ENCODE data around the gene LAMC2. TPM values are rescaled to one million over a fixed set of nuclear protein-coding genes. Genes with fewer than 3 reads are reported as not detected.

The LAMC2 gene
- total RNA-seq, 2 donors from 2014 or later: 1.2 TPM; not detected in 1

- H3K27me3 Mint-ChIP-seq (ENCODE audit: low read depth): no peaks in the 10 kb centered on the region
- H3K9me3 Mint-ChIP-seq: no peaks in the 10 kb centered on the region
- H3K4me3 Mint-ChIP-seq: no peak overlapping the region
- no peaks in the 10 kb centered on the region for H3K4me1 Mint-ChIP-seq (ENCODE audit: low read depth)
- no peak overlapping the region for H3K27ac Mint-ChIP-seq
- DNase-seq (no peak), ATAC-seq (replicated peaks in 1 of 2) (no peak)
- H3K36me3 Mint-ChIP-seq (ENCODE audit: insufficient read depth in 2 of 2): no peaks in the 10 kb centered on the region
These were observed 19.2 kb downstream of the LAMC2 start for GRCh38 chr1:183205196-183205781.

GRCh38 chr1:183206538-183207122, 20.6 kb downstream of the LAMC2 start:
- ATAC-seq (replicated peaks in 1 of 2) (no peak), DNase-seq (no peak)
- no peaks in the 10 kb centered on the region for H3K36me3 Mint-ChIP-seq (ENCODE audit: insufficient read depth in 2 of 2)
- no peaks in the 10 kb centered on the region for H3K27me3 Mint-ChIP-seq (ENCODE audit: low read depth)
- no peak overlapping the region for H3K4me3 Mint-ChIP-seq
- H3K9me3 Mint-ChIP-seq: no peaks in the 10 kb centered on the region
- no peak overlapping the region for H3K27ac Mint-ChIP-seq
- no peaks in the 10 kb centered on the region for H3K4me1 Mint-ChIP-seq (ENCODE audit: low read depth)

GRCh38 chr1:183209533-183210158, 23.6 kb downstream of the LAMC2 start:
- no peaks in the 10 kb centered on the region for H3K36me3 Mint-ChIP-seq (ENCODE audit: insufficient read depth in 2 of 2)
- H3K4me1 Mint-ChIP-seq (ENCODE audit: low read depth): no peaks in the 10 kb centered on the region
- no peak overlapping the region for H3K4me3 Mint-ChIP-seq
- peak; percentile 9 to 14 for DNase-seq
- peak; percentile 87 to 93 for ATAC-seq (replicated peaks in 1 of 2)
- H3K27ac Mint-ChIP-seq: no peak overlapping the region
- H3K9me3 Mint-ChIP-seq: no peaks in the 10 kb centered on the region
- peaks cover 19% of the 10 kb centered on the region for H3K27me3 Mint-ChIP-seq (ENCODE audit: low read depth)

GRCh38 chr1:183210681-183211080, 24.6 kb downstream of the LAMC2 start:
- H3K27ac Mint-ChIP-seq: no peak overlapping the region
- no peak overlapping the region for H3K4me3 Mint-ChIP-seq
- no peaks in the 10 kb centered on the region for H3K9me3 Mint-ChIP-seq
- H3K27me3 Mint-ChIP-seq (ENCODE audit: low read depth): peaks cover 20% of the 10 kb centered on the region
- no peaks in the 10 kb centered on the region for H3K4me1 Mint-ChIP-seq (ENCODE audit: low read depth)
- no peak for DNase-seq
- no peaks in the 10 kb centered on the region for H3K36me3 Mint-ChIP-seq (ENCODE audit: insufficient read depth in 2 of 2)
- ATAC-seq (replicated peaks in 1 of 2): no peak

- H3K36me3 Mint-ChIP-seq (ENCODE audit: insufficient read depth in 2 of 2): no peaks in the 10 kb centered on the region
- H3K4me3 Mint-ChIP-seq: no peak overlapping the region
- H3K9me3 Mint-ChIP-seq: no peaks in the 10 kb centered on the region
- peaks cover 14% of the 10 kb centered on the region for H3K4me1 Mint-ChIP-seq (ENCODE audit: low read depth)
- no peak overlapping the region for H3K27ac Mint-ChIP-seq
- H3K27me3 Mint-ChIP-seq (ENCODE audit: low read depth): peaks cover 20% of the 10 kb centered on the region
- no peak for DNase-seq
- no peak for ATAC-seq (replicated peaks in 1 of 2)
These were observed 26.8 kb downstream of the LAMC2 start for GRCh38 chr1:183212870-183213269.

- H3K27me3 Mint-ChIP-seq (ENCODE audit: low read depth): peaks cover 20% of the 10 kb centered on the region
- H3K36me3 Mint-ChIP-seq (ENCODE audit: insufficient read depth in 2 of 2): no peaks in the 10 kb centered on the region
- H3K9me3 Mint-ChIP-seq: no peaks in the 10 kb centered on the region
- ATAC-seq (replicated peaks in 1 of 2) (no peak), DNase-seq (no peak)
- no peak overlapping the region for H3K27ac Mint-ChIP-seq
- H3K4me3 Mint-ChIP-seq: no peak overlapping the region
- H3K4me1 Mint-ChIP-seq (ENCODE audit: low read depth): peaks cover 25% of the 10 kb centered on the region
These were observed 28.2 kb downstream of the LAMC2 start for GRCh38 chr1:183214021-183214970.

- no peak overlapping the region for H3K4me3 Mint-ChIP-seq
- no peaks in the 10 kb centered on the region for H3K9me3 Mint-ChIP-seq
- DNase-seq (no peak), ATAC-seq (replicated peaks in 1 of 2) (no peak)
- no peak overlapping the region for H3K27ac Mint-ChIP-seq
- H3K27me3 Mint-ChIP-seq (ENCODE audit: low read depth): peaks cover 20% of the 10 kb centered on the region
- no peaks in the 10 kb centered on the region for H3K36me3 Mint-ChIP-seq (ENCODE audit: insufficient read depth in 2 of 2)
- peaks cover 33% of the 10 kb centered on the region for H3K4me1 Mint-ChIP-seq (ENCODE audit: low read depth)
These were observed 29.1 kb downstream of the LAMC2 start for GRCh38 chr1:183215076-183215720.

GRCh38 chr1:183215936-183216335, 29.9 kb downstream of the LAMC2 start:
- Mint-ChIP-seq H3K4me1 (ENCODE audit: low read depth) (peaks cover 33% of the 10 kb centered on the region), H3K4me3 (no peak overlapping the region), H3K27ac (no peak overlapping the region)

GRCh38 chr1:183218027-183218618, 32.1 kb downstream of the LAMC2 start:
- H3K27me3 Mint-ChIP-seq (ENCODE audit: low read depth): peaks cover 9% of the 10 kb centered on the region
- ATAC-seq (replicated peaks in 1 of 2) (no peak), DNase-seq (no peak)
- H3K4me1 Mint-ChIP-seq (ENCODE audit: low read depth): peaks cover 33% of the 10 kb centered on the region
- no peak overlapping the region for H3K27ac Mint-ChIP-seq
- no peaks in the 10 kb centered on the region for H3K36me3 Mint-ChIP-seq (ENCODE audit: insufficient read depth in 2 of 2)
- H3K9me3 Mint-ChIP-seq: no peaks in the 10 kb centered on the region
- no peak overlapping the region for H3K4me3 Mint-ChIP-seq

More at GRCh38 chr1:183215936-183216335, 29.9 kb downstream of the LAMC2 start:
- Mint-ChIP-seq H3K36me3 (ENCODE audit: insufficient read depth in 2 of 2) (no peaks in the 10 kb centered on the region), H3K9me3 (no peaks in the 10 kb centered on the region), H3K27me3 (ENCODE audit: low read depth) (peaks cover 20% of the 10 kb centered on the region)
- DNase-seq (no peak), ATAC-seq (replicated peaks in 1 of 2) (no peak)

- no peaks in the 10 kb centered on the region for H3K36me3 Mint-ChIP-seq (ENCODE audit: insufficient read depth in 2 of 2)
- H3K4me1 Mint-ChIP-seq (ENCODE audit: low read depth): peaks cover 33% of the 10 kb centered on the region
- H3K4me3 Mint-ChIP-seq: no peak overlapping the region
- H3K27me3 Mint-ChIP-seq (ENCODE audit: low read depth): peaks cover 6% of the 10 kb centered on the region
- ATAC-seq (replicated peaks in 1 of 2): peak; percentile 29 to 52
- no peak overlapping the region for H3K27ac Mint-ChIP-seq
- peak; percentile 15 to 16 for DNase-seq
- H3K9me3 Mint-ChIP-seq: no peaks in the 10 kb centered on the region
These were observed 33.0 kb downstream of the LAMC2 start for GRCh38 chr1:183218971-183219615.

GRCh38 chr1:183219616-183220009, 33.5 kb downstream of the LAMC2 start:
- H3K4me3 Mint-ChIP-seq: no peak overlapping the region
- ATAC-seq (replicated peaks in 1 of 2): no peak
- peaks cover under 1% of the 10 kb centered on the region for H3K27me3 Mint-ChIP-seq (ENCODE audit: low read depth)
- H3K9me3 Mint-ChIP-seq: no peaks in the 10 kb centered on the region
- no peaks in the 10 kb centered on the region for H3K36me3 Mint-ChIP-seq (ENCODE audit: insufficient read depth in 2 of 2)
- no peak for DNase-seq
- peaks cover 33% of the 10 kb centered on the region for H3K4me1 Mint-ChIP-seq (ENCODE audit: low read depth)
- H3K27ac Mint-ChIP-seq: no peak overlapping the region

- peaks cover 26% of the 10 kb centered on the region for H3K4me1 Mint-ChIP-seq (ENCODE audit: low read depth)
- H3K36me3 Mint-ChIP-seq (ENCODE audit: insufficient read depth in 2 of 2): no peaks in the 10 kb centered on the region
- H3K9me3 Mint-ChIP-seq: no peaks in the 10 kb centered on the region
- no peak for ATAC-seq (replicated peaks in 1 of 2)
- no peak overlapping the region for H3K27ac Mint-ChIP-seq
- no peak overlapping the region for H3K4me3 Mint-ChIP-seq
- H3K27me3 Mint-ChIP-seq (ENCODE audit: low read depth): peaks cover 7% of the 10 kb centered on the region
- DNase-seq: no peak
These were observed 36.8 kb downstream of the LAMC2 start for GRCh38 chr1:183222909-183223308.

Data from activated T-cell treated with anti-CD3 and anti-CD28 coated beads, Interleukin-2, amount 50 U/mL, for 72 hours (primary cell).